ENCODE data around the gene BCL11A.

BCL11A gene

GRCh38 chr2:60439219-60439974 is 114.1 kb downstream of the BCL11A start:
- DNase-seq (ENCODE audit: low spot score) (no peak), ATAC-seq (ENCODE audit: low read depth) (no peak)
- no peak for TF ChIP-seq CTCF (IDR thresholded peaks at IDR 0.05; ENCODE audit: poor library complexity, severe bottlenecking)
- H3K27ac ChIP-seq (ENCODE audit: poor library complexity, severe bottlenecking) = no peak overlapping the region
- H3K9me3 ChIP-seq (ENCODE audit: severe bottlenecking) = no peaks in the 10 kb centered on the region
- H3K27me3 ChIP-seq (ENCODE audit: insufficient read depth, poor library complexity, severe bottlenecking) = no peaks in the 10 kb centered on the region
- no peak overlapping the region for H3K4me3 ChIP-seq (ENCODE audit: severe bottlenecking)
- H3K4me1 ChIP-seq (ENCODE audit: insufficient read depth, poor library complexity, severe bottlenecking) = no peaks in the 10 kb centered on the region
- H3K36me3 ChIP-seq (ENCODE audit: low read depth) = no peaks in the 10 kb centered on the region

DNA sequence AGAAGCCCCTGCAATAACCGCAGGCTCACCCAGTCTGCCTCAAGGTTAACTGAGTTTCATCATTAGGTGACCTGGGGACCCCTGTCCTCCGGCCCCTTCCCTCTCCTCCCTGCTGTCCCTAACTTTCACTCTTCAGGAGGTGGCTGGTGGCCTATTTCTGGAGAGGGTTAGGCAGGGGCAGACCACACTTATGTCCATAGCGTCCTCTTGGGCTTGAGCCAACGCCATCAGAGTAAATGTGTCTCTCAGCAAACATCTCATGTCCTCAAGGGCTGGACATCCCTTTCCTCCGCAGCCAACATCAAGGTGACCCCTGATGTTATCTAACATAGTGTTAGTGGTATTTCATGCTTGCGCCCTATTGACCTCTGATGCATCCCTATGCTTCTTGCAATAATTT is 114.8 kb downstream of the BCL11A start:
- no peaks in the 10 kb centered on the region for H3K36me3 ChIP-seq (ENCODE audit: low read depth)
- no peaks in the 10 kb centered on the region for H3K9me3 ChIP-seq (ENCODE audit: severe bottlenecking)
- no peak overlapping the region for H3K27ac ChIP-seq (ENCODE audit: poor library complexity, severe bottlenecking)
- no peaks in the 10 kb centered on the region for H3K4me1 ChIP-seq (ENCODE audit: insufficient read depth, poor library complexity, severe bottlenecking)
- no peak overlapping the region for H3K4me3 ChIP-seq (ENCODE audit: severe bottlenecking)
- no peak for TF ChIP-seq CTCF (IDR thresholded peaks at IDR 0.05; ENCODE audit: poor library complexity, severe bottlenecking)
- DNase-seq (ENCODE audit: low spot score) = no peak
- H3K27me3 ChIP-seq (ENCODE audit: insufficient read depth, poor library complexity, severe bottlenecking) = no peaks in the 10 kb centered on the region
- no peak for ATAC-seq (ENCODE audit: low read depth)

DNA sequence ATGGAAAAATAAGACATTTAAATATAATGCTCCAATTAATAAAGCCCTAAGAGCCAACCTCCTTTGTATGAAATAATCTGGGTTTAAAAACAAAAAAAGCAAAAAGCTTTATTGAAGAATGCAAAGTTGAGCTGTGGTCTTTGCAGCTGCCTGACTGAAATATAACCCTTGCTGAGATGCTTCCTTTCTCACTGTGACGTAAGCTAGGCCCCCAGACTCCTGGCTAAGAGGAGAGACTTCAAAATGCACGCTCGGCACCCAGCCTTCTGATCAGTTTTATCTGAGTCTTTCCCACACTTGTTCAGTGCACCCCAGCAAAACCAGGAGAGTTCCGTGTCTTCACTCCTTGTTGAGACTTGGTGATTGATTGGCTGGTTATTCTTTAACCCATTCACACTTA is 115.3 kb downstream of the BCL11A start:
- H3K9me3 ChIP-seq (ENCODE audit: severe bottlenecking) = no peaks in the 10 kb centered on the region
- H3K27ac ChIP-seq (ENCODE audit: poor library complexity, severe bottlenecking) = no peak overlapping the region
- H3K4me1 ChIP-seq (ENCODE audit: insufficient read depth, poor library complexity, severe bottlenecking) = no peaks in the 10 kb centered on the region
- no peaks in the 10 kb centered on the region for H3K27me3 ChIP-seq (ENCODE audit: insufficient read depth, poor library complexity, severe bottlenecking)
- ATAC-seq (ENCODE audit: low read depth) (no peak), DNase-seq (ENCODE audit: low spot score) (no peak)
- no peak overlapping the region for H3K4me3 ChIP-seq (ENCODE audit: severe bottlenecking)
- no peak for TF ChIP-seq CTCF (IDR thresholded peaks at IDR 0.05; ENCODE audit: poor library complexity, severe bottlenecking)
- no peaks in the 10 kb centered on the region for H3K36me3 ChIP-seq (ENCODE audit: low read depth)

DNA sequence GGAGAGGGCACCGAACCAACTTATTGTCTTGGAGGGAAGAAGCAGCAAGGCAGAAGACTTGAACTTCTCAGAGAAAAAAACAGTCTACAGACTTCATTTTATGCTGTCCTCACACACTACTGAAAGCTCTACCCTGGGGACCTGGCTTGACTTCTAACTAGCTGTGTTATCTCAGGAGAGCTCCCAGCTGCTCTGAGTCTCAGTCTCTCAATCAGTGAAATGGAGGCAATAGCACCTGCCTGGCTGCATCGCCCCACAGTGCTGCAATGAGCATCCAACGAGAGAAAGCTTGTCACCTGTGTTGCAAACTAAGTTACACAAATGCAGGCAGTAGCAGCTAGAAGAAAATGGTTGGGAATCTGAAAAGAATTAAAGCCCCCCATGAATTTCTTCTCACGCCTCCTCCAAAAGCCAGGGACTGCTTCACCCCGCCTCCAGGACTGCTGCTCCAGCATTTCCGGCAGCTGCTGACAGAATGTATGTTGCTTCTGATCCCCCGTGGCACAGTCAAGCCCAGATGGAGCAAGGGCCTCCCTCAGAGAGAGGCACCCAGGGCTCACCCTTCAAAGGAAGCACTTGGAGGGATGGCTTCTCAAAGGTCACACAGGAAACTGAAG is 116.3 kb downstream of the BCL11A start:
- no peaks in the 10 kb centered on the region for H3K4me1 ChIP-seq (ENCODE audit: insufficient read depth, poor library complexity, severe bottlenecking)
- no peaks in the 10 kb centered on the region for H3K9me3 ChIP-seq (ENCODE audit: severe bottlenecking)
- no peak overlapping the region for H3K4me3 ChIP-seq (ENCODE audit: severe bottlenecking)
- ATAC-seq (ENCODE audit: low read depth) = no peak
- no peak for TF ChIP-seq CTCF (IDR thresholded peaks at IDR 0.05; ENCODE audit: poor library complexity, severe bottlenecking)
- no peaks in the 10 kb centered on the region for H3K36me3 ChIP-seq (ENCODE audit: low read depth)
- no peaks in the 10 kb centered on the region for H3K27me3 ChIP-seq (ENCODE audit: insufficient read depth, poor library complexity, severe bottlenecking)
- DNase-seq (ENCODE audit: low spot score) = no peak
- H3K27ac ChIP-seq (ENCODE audit: poor library complexity, severe bottlenecking) = no peak overlapping the region

Data from RWPE2 (cell line).